ENCODE data around the gene EXOC3L1. TPM values are rescaled to one million over a fixed set of nuclear protein-coding genes. Genes with fewer than 3 reads are reported as not detected.

Gene EXOC3L1
- total RNA-seq, 1 donor from 2014 or later, result 15.6 TPM

DNA sequence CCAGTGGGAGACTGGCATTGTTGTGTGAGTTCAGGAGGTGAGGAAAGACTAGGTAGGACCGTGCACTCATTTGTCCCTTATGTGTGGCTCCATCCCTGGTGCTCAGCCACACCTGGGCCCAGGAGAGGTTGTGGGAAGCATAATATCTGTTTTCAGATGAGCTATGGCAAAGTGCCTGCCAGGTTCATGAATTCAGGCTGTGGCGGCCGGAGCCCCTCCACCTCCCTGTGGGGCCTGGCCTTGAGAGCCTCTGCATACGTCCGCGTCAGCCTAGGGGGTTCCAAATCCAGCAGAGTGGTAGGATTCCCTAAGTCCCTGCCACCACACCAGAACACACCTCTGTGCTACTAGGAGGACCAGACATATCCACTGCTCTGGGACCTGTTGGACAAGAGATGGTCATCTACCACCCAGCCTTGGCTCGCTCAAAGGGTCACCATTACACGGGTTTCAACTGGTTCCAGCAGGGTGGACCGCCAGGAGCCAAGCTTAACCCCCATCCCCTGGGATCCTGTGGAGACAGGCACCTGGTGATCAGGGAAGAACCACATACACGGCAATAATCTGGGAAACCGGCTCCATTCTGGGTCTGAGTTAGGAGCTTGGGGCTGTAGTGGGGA lies 41.2 kb downstream of the EXOC3L1 start:
- no peak for TF ChIP-seq CTCF (IDR thresholded peaks at IDR 0.05)
- no peak overlapping the region for H3K4me3 ChIP-seq
- intact Hi-C loops (cut with DNase I), result no loop called here
- ATAC-seq (no peak), DNase-seq (no peak)
- no peaks in the 10 kb centered on the region for H3K9me3 ChIP-seq
- no peak overlapping the region for H3K27ac ChIP-seq
- H3K27me3 ChIP-seq (ENCODE audit: low read depth), result peaks cover 12% of the 10 kb centered on the region
- H3K36me3 ChIP-seq, result peaks cover 54% of the 10 kb centered on the region
- peaks cover 21% of the 10 kb centered on the region for H3K4me1 ChIP-seq

GRCh38 chr16:67148221-67148620 lies 41.7 kb downstream of the EXOC3L1 start:
- no peaks in the 10 kb centered on the region for H3K9me3 ChIP-seq
- intact Hi-C loops (cut with DNase I), result no loop called here
- peaks cover 12% of the 10 kb centered on the region for H3K27me3 ChIP-seq (ENCODE audit: low read depth)
- no peak overlapping the region for H3K4me3 ChIP-seq
- H3K4me1 ChIP-seq, result peaks cover 21% of the 10 kb centered on the region
- H3K36me3 ChIP-seq, result peaks cover 60% of the 10 kb centered on the region
- H3K27ac ChIP-seq, result no peak overlapping the region
- TF ChIP-seq CTCF (IDR thresholded peaks at IDR 0.05), result no peak
- no peak for DNase-seq
- ATAC-seq, result no peak

DNA sequence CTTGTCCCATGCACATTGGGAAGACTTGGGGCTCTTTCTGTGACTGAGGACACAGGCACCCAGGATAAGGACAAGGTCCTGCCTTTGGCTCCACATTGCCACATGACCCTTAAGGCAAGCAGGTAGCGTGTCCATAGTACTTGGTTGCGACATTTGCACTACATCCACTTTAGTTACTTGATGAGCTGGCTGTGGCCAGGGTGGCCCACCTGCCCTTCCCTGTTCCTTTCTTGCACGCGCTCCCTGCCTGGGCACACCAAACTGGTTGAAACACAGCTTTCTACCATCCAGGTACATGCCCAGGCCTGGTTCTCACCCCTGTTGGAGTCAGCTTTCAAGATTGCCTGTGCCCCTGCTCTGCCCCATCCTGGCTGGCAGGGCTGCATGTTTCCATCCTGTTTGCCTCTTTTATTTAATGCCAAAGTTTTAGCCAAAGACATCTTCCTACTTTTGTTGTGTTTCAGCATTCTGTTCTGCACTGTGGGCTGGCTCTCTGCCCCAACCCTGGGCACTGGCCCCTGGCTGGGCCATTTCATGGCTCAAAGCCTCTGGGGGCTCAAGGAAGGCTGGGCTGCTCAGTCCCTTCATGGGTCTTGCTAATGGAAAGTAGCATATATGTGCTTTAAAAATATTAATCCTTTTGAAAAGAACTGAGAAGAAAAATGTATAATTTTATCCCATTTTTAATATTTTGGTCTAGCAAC lies 42.3 kb downstream of the EXOC3L1 start:
- TF ChIP-seq CTCF (IDR thresholded peaks at IDR 0.05), result no peak
- intact Hi-C loops (cut with DNase I), result no loop called here
- H3K9me3 ChIP-seq, result no peaks in the 10 kb centered on the region
- DNase-seq, result no peak
- no peak overlapping the region for H3K4me3 ChIP-seq
- H3K4me1 ChIP-seq, result peaks cover 21% of the 10 kb centered on the region
- H3K36me3 ChIP-seq, result peaks cover 66% of the 10 kb centered on the region
- no peak for ATAC-seq
- H3K27ac ChIP-seq, result no peak overlapping the region
- peaks cover 12% of the 10 kb centered on the region for H3K27me3 ChIP-seq (ENCODE audit: low read depth)

GRCh38 chr16:67146523-67147357 lies 43.2 kb downstream of the EXOC3L1 start:
- H3K27me3 ChIP-seq (ENCODE audit: low read depth), result peaks cover 12% of the 10 kb centered on the region
- TF ChIP-seq CTCF (IDR thresholded peaks at IDR 0.05), result no peak
- intact Hi-C loops (cut with DNase I), result no loop called here
- no peaks in the 10 kb centered on the region for H3K9me3 ChIP-seq
- H3K4me3 ChIP-seq, result no peak overlapping the region
- DNase-seq (no peak), ATAC-seq (no peak)
- no peak overlapping the region for H3K27ac ChIP-seq
- peaks cover 21% of the 10 kb centered on the region for H3K4me1 ChIP-seq
- H3K36me3 ChIP-seq, result peaks cover 75% of the 10 kb centered on the region

GRCh38 chr16:67145746-67146145 lies 44.2 kb downstream of the EXOC3L1 start:
- Histone ChIP-seq H3K27me3 (ENCODE audit: low read depth) (peaks cover 10% of the 10 kb centered on the region), H3K9me3 (no peaks in the 10 kb centered on the region), H3K4me3 (no peak overlapping the region), H3K4me1 (peaks cover 14% of the 10 kb centered on the region), H3K36me3 (peaks cover 85% of the 10 kb centered on the region), H3K27ac (no peak overlapping the region)
- DNase-seq (no peak), ATAC-seq (no peak)
- intact Hi-C loops (cut with DNase I), result no loop called here
- no peak for TF ChIP-seq CTCF (IDR thresholded peaks at IDR 0.05)
